Measurements from ENCODE around the gene AZIN2.
A peak's percentile ranks its signal among the peaks of the same experiment; 100 is the strongest.

Gene AZIN2

DNA sequence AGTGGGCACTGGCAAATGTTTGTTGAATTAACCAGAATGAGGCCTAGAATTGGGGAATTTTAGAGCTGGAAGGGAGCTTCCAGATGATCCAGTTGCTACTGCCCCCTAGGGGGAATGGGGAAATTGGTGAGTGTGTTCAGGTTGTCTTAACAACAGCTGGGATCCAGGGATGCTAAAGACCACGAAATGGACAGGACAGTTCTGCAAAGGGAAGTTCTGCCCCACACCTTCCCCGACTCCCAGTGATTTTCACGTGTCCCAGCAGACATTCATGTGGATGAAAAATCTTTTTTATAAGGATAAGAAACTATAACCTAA is 67.0 kb downstream of the AZIN2 start:
- DNase-seq (ENCODE audit: extremely low spot score, insufficient read length, low read depth) (no peak), FAIRE-seq (no peak)

GRCh38 chr1:33148615-33149014 is 67.7 kb downstream of the AZIN2 start:
- no peak for FAIRE-seq

DNA sequence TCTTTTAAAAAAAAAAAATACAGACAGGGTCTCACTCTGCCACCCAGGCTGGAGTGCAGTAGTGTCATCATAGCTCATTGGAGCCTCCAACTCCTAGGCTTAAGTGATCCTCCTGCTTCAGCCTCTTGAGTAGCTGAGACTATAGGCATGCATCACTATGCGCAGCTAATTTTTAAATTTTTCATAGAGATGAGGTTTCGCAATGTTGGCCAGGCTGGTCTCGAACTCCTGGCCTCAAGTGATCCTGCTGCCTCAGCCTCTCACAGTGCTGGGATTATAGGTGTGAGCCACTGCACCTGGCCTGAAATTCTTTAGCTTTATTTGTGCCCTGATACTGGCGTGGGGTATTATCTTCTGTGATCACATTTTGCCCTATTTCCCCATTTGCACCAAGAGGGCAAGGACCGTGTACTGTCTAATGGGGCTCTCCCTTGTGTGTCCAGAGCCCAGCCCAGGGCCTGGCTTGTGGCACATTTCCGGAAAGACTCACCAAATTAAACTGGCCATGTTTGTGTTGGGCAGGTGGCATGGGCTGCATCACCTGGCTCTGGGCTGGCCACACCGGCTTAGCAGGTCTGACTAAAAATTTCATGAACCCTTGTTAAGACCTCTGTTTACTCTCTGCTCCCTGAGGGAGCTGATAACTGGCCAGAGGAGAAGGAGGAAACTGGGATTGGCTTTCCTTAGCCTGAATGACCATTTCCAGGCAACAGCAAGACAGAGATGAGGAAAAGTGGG is 68.7 kb downstream of the AZIN2 start:
- FAIRE-seq (no peak), DNase-seq (ENCODE audit: extremely low spot score, insufficient read length, low read depth) (no peak)

More at GRCh38 chr1:33148615-33149014, 67.7 kb downstream of the AZIN2 start:
- no peak for DNase-seq (ENCODE audit: extremely low spot score, insufficient read length, low read depth)

DNA sequence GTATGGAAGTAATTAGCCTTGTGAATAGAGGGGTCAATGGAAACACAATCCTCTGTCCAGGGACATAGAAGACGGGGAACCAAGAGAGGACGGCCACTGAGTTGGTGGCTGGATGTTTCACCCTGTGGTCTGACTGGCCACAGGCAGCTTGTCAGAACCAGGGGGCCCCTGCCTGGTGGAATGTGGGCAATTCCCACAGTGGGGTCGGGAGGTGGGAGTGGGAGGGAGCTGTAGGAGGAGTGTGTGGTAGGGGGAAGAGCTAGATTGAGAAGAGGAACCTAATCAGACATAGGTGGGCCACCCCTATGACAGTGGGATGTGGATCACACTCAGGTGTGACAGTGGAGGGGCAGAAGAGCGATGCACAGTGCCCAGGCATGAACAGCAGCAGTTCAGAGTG is 69.6 kb downstream of the AZIN2 start:
- DNase-seq (ENCODE audit: extremely low spot score, insufficient read length, low read depth) (no peak), FAIRE-seq (no peak)

DNA sequence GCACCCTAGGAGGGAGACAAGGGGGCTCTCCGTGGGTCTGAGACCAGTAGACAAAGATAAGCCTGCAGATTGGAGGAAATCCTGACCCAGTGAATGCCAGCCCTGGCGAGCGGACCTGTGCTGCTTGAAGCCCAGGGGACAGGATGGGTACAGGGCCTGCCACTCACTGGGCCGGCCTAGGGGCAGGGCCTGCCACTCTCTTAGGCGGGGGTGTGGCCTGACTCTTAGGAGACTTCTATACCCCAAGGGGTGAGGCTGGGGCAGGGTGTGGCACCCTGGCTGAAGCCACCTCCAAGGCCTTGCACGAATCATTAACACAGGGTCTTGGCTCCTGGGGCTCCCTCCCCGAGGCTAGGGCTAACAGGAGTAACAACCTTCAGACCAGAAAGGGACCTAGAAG is 70.2 kb downstream of the AZIN2 start:
- DNase-seq (ENCODE audit: extremely low spot score, insufficient read length, low read depth) (no peak), FAIRE-seq (no peak)

DNA sequence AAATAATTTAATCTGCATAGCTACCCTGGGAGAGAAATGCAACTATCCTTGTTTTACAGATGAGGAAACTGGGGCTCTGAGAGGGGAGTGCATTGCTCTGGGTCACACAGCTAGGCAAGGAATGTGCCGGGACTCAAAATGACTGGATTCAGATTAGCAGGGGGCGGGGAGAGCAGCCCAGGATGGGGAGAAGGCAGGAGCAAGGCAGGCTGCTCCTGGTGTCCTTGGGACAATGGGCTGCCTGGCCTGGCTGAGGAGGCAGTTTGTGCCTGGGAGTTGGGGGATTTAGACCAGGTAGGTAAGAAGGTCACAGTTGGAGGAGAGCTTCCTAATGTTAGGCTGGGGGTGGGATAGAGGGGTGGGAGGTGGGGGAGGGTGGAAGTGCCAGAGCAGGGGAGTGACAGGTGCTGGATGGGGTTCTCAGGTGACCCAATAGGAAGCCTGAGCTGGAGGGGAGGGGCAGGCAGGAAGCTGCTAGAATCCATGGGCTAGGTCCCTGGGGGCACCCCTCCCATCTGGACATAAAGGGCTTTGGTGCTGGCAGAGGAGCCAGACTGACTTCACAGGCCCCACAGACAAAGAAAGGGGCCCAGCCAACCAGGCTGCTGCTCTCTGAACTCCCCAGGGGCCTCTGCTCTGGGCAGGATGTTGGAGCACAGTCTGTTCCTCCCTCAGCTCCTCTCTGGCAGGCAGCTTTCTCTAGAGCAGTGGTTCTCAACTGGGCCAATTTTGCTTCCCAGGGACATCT is 71.9 kb downstream of the AZIN2 start:
- DNase-seq (ENCODE audit: extremely low spot score, insufficient read length, low read depth) (no peak), FAIRE-seq (peak; percentile 62)

DNA sequence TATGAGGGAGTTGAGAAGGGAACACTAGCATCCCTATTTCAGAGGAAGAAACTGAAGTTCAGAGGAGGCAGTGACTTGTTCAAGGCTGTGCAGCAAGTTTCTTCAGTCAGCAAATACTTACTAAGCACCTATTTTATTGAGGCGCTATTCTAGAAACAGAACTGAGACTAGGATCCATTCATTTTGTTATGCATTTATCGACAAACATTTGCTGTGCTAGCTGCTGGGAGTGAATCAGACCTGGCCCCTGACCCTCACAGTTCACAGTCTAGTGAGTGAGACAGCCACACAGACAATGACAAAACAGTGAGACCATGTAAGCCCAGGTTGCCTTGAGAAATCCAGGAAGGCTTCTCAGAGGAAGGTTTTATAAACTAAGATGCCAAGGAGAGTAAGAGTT is 72.7 kb downstream of the AZIN2 start:
- DNase-seq (ENCODE audit: extremely low spot score, insufficient read length, low read depth) (no peak), FAIRE-seq (no peak)

DNA sequence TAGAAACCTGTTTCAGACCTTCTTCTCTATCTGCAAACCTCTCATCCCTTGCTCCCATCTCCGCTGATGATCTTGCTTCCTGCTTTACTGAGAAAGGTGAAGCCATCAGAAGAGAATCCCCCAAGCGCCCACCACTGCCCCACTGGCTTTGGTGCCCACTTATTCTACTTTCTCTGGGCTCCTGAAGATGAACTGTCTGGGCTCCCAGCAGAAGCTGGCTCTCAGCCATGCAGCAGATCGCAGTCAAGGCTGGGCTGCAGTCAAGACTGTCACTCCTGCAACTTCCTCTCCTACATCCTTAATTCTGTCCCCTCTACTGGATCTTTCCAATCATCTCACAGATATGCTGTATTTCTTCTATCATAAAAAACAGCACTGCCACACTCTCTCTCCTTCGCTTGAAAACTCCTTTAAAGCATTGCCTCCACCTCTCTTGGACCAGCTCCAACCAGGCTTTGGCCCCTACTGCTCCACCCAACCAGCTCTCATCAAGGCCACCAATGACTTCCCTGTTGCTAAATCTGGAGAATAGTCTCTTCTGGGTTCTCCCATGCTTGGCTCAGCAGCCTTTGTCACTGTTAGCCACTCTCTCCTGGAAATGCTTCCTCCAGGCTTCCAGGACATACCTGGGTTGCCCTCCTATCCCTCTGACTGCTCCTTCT is 75.1 kb downstream of the AZIN2 start:
- FAIRE-seq: no peak

DNA sequence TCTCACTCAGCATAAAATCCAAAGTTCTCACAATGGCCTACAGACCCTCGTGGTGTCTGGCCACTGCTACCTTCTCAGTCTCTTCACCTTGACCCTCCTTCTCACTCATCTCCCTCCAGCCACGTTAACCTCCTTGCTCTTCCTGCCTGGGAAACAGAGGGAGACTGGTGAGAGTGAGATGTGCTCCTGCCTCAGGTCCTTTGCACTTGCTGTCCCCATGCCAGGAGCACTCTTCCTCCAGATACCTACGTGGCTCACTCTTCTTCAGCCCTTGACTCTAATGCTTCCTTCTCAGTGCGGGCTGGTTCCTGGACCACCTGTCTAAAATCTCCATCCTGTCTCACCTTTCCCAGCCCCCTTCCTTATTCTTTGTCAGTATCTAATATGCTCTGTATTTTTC is 76.2 kb downstream of the AZIN2 start:
- FAIRE-seq (no peak), DNase-seq (ENCODE audit: extremely low spot score, insufficient read length, low read depth) (no peak)

More for the DNA sequence above, 75.1 kb downstream of the AZIN2 start:
- no peak for DNase-seq (ENCODE audit: extremely low spot score, insufficient read length, low read depth)

- FAIRE-seq: no peak
These were observed 77.4 kb downstream of the AZIN2 start for GRCh38 chr1:33158366-33158765.

GRCh38 chr1:33159577-33159976 is 78.6 kb downstream of the AZIN2 start:
- no peak for FAIRE-seq
- no peak for DNase-seq (ENCODE audit: extremely low spot score, insufficient read length, low read depth)

More at GRCh38 chr1:33158366-33158765, 77.4 kb downstream of the AZIN2 start:
- DNase-seq (ENCODE audit: extremely low spot score, insufficient read length, low read depth): no peak

DNA sequence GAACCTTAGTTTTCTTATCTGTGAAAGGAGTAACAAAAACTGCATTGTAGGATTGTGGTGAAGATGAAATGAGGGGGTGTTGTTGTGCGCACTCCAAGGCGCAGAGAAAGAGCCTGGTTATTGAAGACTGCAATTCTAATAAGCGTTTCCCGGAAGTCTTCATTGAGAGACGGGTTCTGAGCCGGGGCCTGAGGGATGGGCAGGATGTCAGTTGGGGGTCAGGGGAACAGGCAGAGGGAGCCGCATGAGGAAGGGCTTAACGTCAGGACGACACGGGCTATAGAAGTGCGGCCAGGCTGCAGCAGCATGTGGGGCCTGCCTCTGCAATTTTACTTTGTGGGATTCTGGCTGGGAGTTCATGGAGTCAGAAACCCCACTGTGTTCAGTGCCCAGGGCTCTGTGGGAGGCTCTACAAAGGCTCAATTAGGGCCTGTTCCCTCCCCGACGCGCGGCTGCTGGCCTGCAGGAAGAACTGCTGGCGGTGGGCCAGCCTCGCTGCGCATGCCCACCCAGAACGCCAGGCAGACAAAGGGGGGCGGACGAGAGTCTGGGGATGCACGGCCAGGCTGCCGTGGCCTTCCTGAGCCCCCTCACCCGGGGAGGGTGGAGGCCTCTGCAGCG is 80.2 kb downstream of the AZIN2 start:
- FAIRE-seq (no peak), DNase-seq (ENCODE audit: extremely low spot score, insufficient read length, low read depth) (no peak)

GRCh38 chr1:33162141-33162540 is 81.2 kb downstream of the AZIN2 start:
- no peak for FAIRE-seq
- no peak for DNase-seq (ENCODE audit: extremely low spot score, insufficient read length, low read depth)

DNA sequence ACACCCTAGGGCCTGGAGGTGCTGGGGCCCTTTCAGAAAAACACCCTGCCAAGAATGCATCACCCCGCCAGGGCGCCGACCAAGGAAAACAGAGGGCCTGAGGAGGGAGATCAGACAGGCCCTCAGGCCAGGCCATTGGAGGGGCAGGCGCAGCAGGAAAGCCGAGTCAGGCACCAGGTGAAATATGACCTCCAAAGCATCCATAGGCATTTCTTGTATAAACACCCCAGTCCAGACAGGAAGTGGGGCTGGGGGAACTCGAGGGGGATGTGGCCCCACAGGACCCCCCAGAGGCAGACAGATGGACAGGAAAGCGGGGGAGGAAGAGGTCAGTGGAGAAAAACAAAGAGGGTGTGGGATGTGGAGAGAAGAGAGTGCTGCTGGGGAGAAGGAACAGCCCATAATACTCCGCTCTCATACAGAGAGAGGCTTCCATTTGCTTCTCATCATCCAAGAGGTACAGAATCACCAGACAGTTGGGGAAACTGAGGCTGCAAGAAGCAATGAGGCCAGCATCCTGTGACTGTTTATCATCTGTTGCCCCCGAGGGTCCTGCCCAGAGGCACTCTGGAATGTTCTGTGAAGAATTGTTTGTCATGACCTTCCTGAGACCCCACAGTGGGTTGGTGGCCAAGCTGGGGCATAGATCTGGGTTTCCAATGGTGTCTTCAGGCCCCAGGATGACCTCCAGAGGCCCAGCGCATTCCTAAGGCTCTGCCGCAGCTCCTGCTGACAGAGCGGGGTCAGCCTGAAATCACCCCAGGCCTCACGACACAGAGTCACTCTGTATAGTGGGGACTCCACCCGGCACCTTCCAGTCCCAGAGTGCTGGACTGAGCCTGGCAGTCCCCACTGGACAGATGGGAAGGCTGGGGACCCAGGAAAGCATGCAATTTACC is 82.9 kb downstream of the AZIN2 start:
- FAIRE-seq (no peak), DNase-seq (ENCODE audit: extremely low spot score, insufficient read length, low read depth) (no peak)

GRCh38 chr1:33165209-33165608 is 84.3 kb downstream of the AZIN2 start:
- no peak for DNase-seq (ENCODE audit: extremely low spot score, insufficient read length, low read depth)
- FAIRE-seq: no peak

- DNase-seq (ENCODE audit: extremely low spot score, insufficient read length, low read depth) (no peak), FAIRE-seq (no peak)
These were observed 84.9 kb downstream of the AZIN2 start for GRCh38 chr1:33165809-33166208.

- FAIRE-seq (no peak), DNase-seq (ENCODE audit: extremely low spot score, insufficient read length, low read depth) (no peak)
These were observed 86.9 kb downstream of the AZIN2 start for GRCh38 chr1:33167650-33168447.

GRCh38 chr1:33168556-33169289 is 87.8 kb downstream of the AZIN2 start:
- no peak for FAIRE-seq
- no peak for DNase-seq (ENCODE audit: extremely low spot score, insufficient read length, low read depth)
